ENCODE results near the gene ROBO3.

Gene ROBO3

GRCh38 chr11:124842305-124842704 is 22.9 kb upstream of the ROBO3 start:
- no peak for DNase-seq (ENCODE audit: low spot score)

- DNase-seq (ENCODE audit: low spot score) = no peak
Measured at GRCh38 chr11:124843616-124843910, 21.7 kb upstream of the ROBO3 start.

GRCh38 chr11:124844664-124845079 is 20.6 kb upstream of the ROBO3 start:
- no peak for DNase-seq (ENCODE audit: low spot score)

GRCh38 chr11:124846070-124846673 is 19.1 kb upstream of the ROBO3 start:
- no peak for DNase-seq (ENCODE audit: low spot score)

GRCh38 chr11:124859171-124859570 is 6.1 kb upstream of the ROBO3 start:
- no peak for DNase-seq (ENCODE audit: low spot score)

GRCh38 chr11:124861670-124862069 is 3.6 kb upstream of the ROBO3 start:
- DNase-seq (ENCODE audit: low spot score) = no peak

GRCh38 chr11:124863137-124863825 is 2.0 kb upstream of the ROBO3 start:
- no peak for DNase-seq (ENCODE audit: low spot score)

GRCh38 chr11:124863826-124864165 is 1.4 kb upstream of the ROBO3 start:
- no peak for DNase-seq (ENCODE audit: low spot score)

GRCh38 chr11:124864176-124864891 is 898 bp upstream of the ROBO3 start:
- no peak for DNase-seq (ENCODE audit: low spot score)

- DNase-seq (ENCODE audit: low spot score) = no peak
Measured at GRCh38 chr11:124864892-124865180, 396 bp upstream of the ROBO3 start.

GRCh38 chr11:124865902-124866851 is 945 bp downstream of the ROBO3 start:
- no peak for DNase-seq (ENCODE audit: low spot score)

GRCh38 chr11:124867700-124868099 is 2.5 kb downstream of the ROBO3 start:
- no peak for DNase-seq (ENCODE audit: low spot score)

GRCh38 chr11:124868331-124869274 is 3.4 kb downstream of the ROBO3 start:
- no peak for DNase-seq (ENCODE audit: low spot score)

- no peak for DNase-seq (ENCODE audit: low spot score)
Measured at GRCh38 chr11:124869331-124869730, 4.1 kb downstream of the ROBO3 start.

- DNase-seq (ENCODE audit: low spot score) = no peak
Measured at GRCh38 chr11:124869856-124870387, 4.7 kb downstream of the ROBO3 start.

GRCh38 chr11:124870430-124870829 is 5.2 kb downstream of the ROBO3 start:
- no peak for DNase-seq (ENCODE audit: low spot score)

- DNase-seq (ENCODE audit: low spot score) = no peak
Measured at GRCh38 chr11:124872280-124872679, 7.0 kb downstream of the ROBO3 start.

- no peak for DNase-seq (ENCODE audit: low spot score)
Measured at GRCh38 chr11:124872741-124873140, 7.5 kb downstream of the ROBO3 start.

GRCh38 chr11:124873951-124874350 is 8.7 kb downstream of the ROBO3 start:
- DNase-seq (ENCODE audit: low spot score) = no peak

- DNase-seq (ENCODE audit: low spot score) = no peak
Measured at GRCh38 chr11:124874571-124875255, 9.5 kb downstream of the ROBO3 start.

- DNase-seq (ENCODE audit: low spot score) = no peak
Measured at GRCh38 chr11:124875401-124875800, 10.2 kb downstream of the ROBO3 start.
